Jurkat, Clone E6-1 (cell line): ENCODE data around the gene RIN3.

Experiments used
- DNase-seq: peaks from one replicate; pipeline ENCODE4 v3.0.0-alpha.2; 2011; ENCODE audit warnings: low read depth, low spot score
- H3K4me3 ChIP-seq: 2 replicates; pipeline ENCODE4 v1.5.1; 2011; ENCODE audit warnings: mild to moderate bottlenecking, low read length, control low read depth, moderate library complexity

RIN3 gene

GRCh38 chr14:92650581-92651105, 137.1 kb downstream of the RIN3 start:
- H3K4me3 ChIP-seq: no peak overlapping the region

GRCh38 chr14:92651106-92651757, 137.7 kb downstream of the RIN3 start:
- H3K4me3 ChIP-seq: no peak overlapping the region
- peak; percentile 80 for DNase-seq

More at GRCh38 chr14:92650581-92651105, 137.1 kb downstream of the RIN3 start:
- DNase-seq: no peak

GRCh38 chr14:92651758-92652406, 138.3 kb downstream of the RIN3 start:
- H3K4me3 ChIP-seq: no peak overlapping the region

GRCh38 chr14:92652413-92653151, 139.0 kb downstream of the RIN3 start:
- DNase-seq: no peak
- H3K4me3 ChIP-seq: no peak overlapping the region

More at GRCh38 chr14:92651758-92652406, 138.3 kb downstream of the RIN3 start:
- no peak for DNase-seq

GRCh38 chr14:92653162-92653651, 139.6 kb downstream of the RIN3 start:
- no peak overlapping the region for H3K4me3 ChIP-seq
- DNase-seq: no peak

GRCh38 chr14:92654239-92654901, 140.8 kb downstream of the RIN3 start:
- H3K4me3 ChIP-seq: no peak overlapping the region
- DNase-seq: no peak

- H3K4me3 ChIP-seq: no peak overlapping the region
- no peak for DNase-seq
Measured at GRCh38 chr14:92655419-92656201, 142.0 kb downstream of the RIN3 start.

GRCh38 chr14:92656306-92657081, 142.9 kb downstream of the RIN3 start:
- H3K4me3 ChIP-seq: no peak overlapping the region
- no peak for DNase-seq

- no peak overlapping the region for H3K4me3 ChIP-seq
- DNase-seq: no peak
Measured at GRCh38 chr14:92657457-92658142, 144.0 kb downstream of the RIN3 start.

GRCh38 chr14:92658160-92658559, 144.6 kb downstream of the RIN3 start:
- DNase-seq: no peak
- no peak overlapping the region for H3K4me3 ChIP-seq

GRCh38 chr14:92658684-92659083, 145.1 kb downstream of the RIN3 start:
- no peak overlapping the region for H3K4me3 ChIP-seq
- no peak for DNase-seq

- DNase-seq: peak; percentile 38
- H3K4me3 ChIP-seq: no peak overlapping the region
Measured at GRCh38 chr14:92659765-92660561, 146.4 kb downstream of the RIN3 start.

- no peak for DNase-seq
- H3K4me3 ChIP-seq: no peak overlapping the region
Measured at GRCh38 chr14:92660571-92660970, 147.0 kb downstream of the RIN3 start.

- no peak overlapping the region for H3K4me3 ChIP-seq
Measured at GRCh38 chr14:92663049-92663448, 149.5 kb downstream of the RIN3 start.

GRCh38 chr14:92665661-92666110, 152.1 kb downstream of the RIN3 start:
- H3K4me3 ChIP-seq: no peak overlapping the region
- DNase-seq: peak; percentile 43

More at GRCh38 chr14:92663049-92663448, 149.5 kb downstream of the RIN3 start:
- DNase-seq: no peak

- H3K4me3 ChIP-seq: no peak overlapping the region
Measured at GRCh38 chr14:92666251-92666650, 152.7 kb downstream of the RIN3 start.

More at GRCh38 chr14:92666251-92666650, 152.7 kb downstream of the RIN3 start:
- no peak for DNase-seq
